GM18519 (cell line): ENCODE results near the gene ARSH.
"Not testable (repeated sequence)": the region's sequence is repeated elsewhere in the genome, so short reads cannot be mapped to it uniquely, and the experiment has no call there.

Source experiments
- ATAC-seq: cut with Tn5 transposase; IDR thresholded peaks from one replicate; pipeline ENCODE4 v1.9.1; 2021; ENCODE audit warnings: mild to moderate bottlenecking, moderate library complexity; ENCODE audit not compliant: unreplicated experiment, low FRiP score

Gene ARSH, protein sequence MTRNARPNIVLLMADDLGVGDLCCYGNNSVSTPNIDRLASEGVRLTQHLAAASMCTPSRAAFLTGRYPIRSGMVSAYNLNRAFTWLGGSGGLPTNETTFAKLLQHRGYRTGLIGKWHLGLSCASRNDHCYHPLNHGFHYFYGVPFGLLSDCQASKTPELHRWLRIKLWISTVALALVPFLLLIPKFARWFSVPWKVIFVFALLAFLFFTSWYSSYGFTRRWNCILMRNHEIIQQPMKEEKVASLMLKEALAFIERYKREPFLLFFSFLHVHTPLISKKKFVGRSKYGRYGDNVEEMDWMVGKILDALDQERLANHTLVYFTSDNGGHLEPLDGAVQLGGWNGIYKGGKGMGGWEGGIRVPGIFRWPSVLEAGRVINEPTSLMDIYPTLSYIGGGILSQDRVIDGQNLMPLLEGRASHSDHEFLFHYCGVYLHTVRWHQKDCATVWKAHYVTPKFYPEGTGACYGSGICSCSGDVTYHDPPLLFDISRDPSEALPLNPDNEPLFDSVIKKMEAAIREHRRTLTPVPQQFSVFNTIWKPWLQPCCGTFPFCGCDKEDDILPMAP

DNA sequence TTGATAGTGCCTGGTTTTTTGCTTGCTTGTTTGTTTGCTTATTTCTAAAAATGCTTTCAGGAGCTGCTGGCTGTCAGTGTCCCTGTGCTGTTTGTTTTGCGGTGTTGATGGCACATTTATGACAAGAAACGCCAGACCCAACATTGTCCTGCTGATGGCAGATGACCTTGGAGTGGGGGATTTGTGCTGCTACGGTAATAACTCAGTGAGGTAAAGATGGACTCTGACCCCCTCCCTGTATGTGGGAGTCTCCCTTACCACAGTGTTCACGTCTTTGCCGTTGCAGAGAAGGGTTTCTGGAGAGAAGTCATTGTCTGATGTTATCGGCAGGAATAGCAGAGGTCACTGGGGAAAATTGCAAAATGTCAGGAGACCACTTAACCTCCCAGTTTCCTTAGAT lies at the start of gene ARSH:
Gene ARSH (plus strand): TSS at position 52 of the 400 bp plus-strand sequence. CDS start 67 bp downstream, at position 119.
- ATAC-seq: no peak

DNA sequence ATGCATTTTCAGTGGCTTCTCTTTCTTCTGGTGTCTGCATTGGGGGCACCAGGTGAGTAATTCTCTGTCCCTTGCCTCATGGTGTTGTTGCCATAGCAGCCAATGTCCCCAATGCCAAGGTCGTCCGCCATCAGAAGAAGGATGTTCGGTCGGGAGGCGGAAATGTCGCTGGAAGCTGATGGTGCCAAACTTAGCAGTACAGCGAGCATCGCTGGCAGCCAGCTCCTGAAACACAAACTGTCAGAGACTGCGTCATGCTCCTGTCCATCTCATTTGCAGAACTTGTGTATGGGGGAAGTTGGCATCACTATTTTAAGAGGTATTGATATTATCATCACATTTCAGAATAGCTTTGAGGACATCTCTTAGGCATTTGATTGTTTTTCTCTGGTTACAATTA lies 48.1 kb upstream of the ARSH start:
- ATAC-seq: no peak

DNA sequence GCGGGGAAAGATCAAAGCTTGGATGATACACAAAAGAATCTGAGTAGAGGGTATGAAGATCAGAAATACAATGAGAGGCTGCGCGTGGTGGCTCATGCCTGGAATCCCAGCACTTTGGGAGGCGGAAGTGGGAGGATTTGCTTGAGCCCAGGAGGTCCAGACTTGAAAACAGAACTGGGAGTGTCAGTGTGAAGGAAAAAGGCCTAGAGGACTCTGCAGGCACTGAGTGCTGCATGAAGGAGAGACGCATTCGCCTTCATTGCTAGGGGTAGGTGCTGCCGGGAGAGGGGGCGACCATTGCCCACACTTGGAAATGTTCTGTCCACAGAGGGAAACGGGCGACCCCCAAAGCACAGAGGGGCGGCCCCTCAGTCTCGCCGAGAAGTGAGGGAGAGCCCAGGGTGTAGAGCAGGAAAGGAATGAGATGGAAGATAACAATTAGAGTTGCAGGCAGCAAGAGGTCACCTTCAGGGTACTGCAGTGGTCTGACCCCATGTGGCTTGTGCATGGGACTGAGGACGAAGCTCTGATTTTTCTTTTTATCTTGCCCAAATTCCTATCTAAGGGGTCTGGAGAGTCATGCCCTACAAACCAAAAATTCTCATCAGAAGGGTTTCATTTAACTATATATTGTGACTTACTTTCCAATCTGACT lies 45.4 kb upstream of the ARSH start:
- no peak for ATAC-seq

DNA sequence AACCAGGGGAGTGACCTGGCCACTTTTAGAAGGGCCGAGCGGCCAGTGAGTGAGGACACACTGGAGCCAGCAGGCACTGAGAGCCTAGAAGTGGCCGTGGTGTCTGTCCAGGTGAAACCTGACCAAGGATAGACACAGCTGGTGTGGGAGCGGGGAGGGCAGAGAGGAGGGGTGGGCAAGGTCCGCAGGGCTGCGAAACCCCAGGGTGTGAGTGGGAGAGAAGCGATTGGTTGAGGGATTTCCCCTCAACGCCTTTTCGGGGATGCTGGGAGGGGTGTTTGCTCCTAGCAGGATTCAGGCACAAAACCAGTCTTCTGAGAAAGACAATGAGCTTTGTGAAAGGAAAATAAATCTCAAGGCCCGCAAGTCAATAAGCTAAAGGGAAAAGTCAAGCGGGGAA lies 44.0 kb upstream of the ARSH start:
- ATAC-seq: no peak

DNA sequence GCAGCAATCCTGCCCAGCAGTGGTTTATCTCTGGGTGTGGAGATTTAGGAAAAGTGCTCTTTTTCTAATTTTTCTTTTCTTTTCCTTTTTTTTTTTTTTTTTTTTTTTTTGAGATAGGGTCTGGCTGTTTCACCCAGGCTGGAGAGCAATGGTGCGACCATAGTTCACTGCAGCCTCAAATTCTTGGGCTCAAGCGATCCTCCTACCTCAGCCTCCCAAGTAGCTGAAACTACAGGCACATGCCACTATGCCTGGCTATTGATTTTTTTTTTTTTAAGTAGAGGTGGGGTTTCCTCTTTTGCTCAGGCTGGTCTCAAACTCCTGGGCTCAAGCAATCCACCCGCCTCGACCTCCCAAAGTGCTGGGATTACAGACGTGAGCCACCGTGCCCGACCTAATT lies 42.9 kb upstream of the ARSH start:
- not testable (repeated sequence) for ATAC-seq

DNA sequence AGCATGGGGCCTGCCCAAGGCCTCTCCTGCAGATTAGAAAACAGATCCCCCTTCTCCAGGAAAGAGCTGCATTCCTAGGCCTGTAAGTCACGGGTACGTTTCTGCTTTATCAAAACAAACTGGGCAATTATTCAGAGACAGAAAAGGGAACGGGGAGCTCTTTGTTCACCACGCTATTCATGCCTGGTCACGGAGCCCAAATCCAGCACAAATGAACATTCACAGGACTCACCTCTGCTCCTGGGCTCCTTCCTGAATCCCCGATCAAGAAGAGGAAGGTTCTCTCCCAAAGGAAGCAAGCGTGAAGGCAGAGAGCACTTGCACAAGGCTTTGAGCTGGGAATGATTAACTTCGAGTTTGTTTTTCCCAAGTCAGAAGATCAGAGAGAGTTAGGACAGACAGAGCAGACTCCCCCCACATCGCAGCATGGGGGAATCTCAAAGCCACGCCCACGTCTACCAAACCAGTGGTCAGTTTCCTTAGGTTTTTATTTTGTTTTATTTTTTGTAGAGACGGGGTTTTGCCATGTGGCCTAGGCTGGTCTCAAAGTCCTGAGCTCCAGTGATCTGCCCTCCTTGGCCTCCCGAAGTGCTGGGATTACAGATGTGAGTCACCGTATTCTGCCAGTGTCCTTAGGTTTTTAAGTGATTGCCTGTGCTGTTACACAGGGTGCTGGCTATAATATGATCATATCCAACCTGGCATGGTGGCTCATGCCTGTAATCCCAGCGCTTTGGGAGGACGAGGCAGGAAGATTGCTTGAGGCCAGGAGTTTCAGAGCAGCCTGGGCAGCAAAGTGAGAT lies 42.2 kb upstream of the ARSH start:
- ATAC-seq: not testable (repeated sequence)

DNA sequence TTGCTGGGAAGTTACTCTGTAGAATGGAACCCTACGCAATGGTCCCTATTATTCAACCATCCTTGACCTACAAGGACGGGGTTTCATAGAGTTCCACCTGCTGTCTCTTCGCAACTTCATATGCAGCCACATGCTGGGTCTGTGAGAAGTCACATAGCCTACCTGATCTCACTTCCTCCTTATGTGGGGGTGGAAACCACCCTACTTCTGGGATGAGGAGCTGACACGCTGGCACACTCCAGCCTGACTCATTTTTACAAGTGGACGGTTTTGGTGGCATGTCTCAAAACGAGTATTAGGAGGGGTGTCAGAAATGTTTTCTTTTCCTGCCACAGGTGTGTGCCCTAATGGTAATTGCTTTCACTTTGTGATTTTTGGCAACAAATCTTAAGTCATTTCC lies 40.4 kb upstream of the ARSH start:
- peak; percentile 61 for ATAC-seq

DNA sequence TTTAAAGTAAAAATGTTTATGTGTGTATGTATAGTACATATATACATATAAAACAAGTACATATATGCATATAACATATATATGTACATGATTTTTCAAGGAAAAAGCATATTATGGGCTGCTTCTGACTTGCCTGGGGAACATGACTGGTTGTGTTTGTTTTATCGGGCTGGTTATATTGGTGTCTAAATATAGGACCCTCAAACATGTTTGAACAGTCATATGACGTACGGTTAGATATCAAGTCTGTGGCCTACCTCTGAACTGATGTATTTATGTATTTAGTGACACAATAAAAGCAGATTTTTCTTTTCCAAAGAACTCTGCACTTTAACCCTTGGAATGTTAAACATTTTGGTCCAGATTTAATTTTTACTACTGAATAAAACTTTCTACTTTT lies 39.3 kb upstream of the ARSH start:
- no peak for ATAC-seq

DNA sequence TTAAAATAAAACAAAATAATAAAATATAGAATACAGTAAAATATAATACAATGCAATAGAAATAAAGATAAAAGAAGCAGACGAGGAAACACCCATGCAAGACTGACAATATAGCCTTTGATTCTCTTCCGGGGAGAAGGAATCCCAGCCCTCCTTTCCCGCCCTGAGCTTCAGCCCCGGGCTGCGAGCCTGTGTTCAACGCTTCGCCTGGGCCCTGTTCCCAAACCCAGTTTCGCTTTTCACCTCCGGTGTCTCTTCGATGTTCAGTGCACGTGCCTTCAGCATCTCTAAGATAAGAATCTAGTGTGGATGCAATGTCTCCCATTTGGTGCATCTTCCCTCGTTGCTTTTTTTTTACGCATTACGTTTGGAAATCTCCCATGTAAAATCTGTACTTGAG lies 38.8 kb upstream of the ARSH start:
- ATAC-seq: no peak

DNA sequence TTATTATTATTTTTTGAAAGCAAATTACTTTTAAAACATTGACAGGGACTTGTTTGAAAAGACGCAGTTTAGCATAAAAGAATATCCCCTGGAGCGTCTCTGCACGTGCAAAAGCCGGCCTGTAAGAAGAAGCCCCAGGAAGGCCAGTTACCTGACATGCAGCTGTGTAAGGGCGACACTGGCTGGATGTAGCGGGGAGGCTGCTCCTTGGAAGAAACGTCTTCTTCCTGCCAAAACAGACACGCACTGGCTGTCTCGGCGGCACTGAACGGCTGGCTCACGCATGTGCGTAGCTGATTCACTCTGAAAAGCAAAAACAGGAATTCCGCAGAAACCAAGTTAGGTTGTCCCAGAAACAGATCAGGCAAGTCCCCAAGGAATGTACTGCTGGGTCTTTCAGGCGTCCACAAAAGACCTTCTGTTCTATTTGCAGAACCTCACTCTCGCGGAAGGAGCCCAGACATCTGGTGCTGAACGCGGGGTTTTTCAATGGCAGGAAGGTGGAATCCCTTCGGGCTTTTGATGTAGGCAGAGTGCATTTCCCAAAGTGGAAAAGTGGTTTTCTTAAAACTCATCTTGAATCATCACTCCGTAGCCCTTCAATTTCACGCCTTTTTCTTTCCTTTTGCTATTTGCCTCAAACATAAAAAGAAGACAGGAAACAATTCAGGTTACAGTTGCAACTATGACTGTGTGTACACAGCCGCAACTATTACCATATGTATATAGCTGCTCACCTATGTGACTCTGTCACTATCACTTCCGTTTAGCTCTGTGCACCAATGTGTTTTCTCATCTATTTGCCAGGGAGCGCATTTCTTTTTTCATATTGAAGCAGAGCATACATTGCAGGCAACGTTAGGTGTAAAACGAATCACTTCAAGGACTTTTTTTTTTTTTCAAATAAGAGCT lies 38.1 kb upstream of the ARSH start:
- no peak for ATAC-seq

DNA sequence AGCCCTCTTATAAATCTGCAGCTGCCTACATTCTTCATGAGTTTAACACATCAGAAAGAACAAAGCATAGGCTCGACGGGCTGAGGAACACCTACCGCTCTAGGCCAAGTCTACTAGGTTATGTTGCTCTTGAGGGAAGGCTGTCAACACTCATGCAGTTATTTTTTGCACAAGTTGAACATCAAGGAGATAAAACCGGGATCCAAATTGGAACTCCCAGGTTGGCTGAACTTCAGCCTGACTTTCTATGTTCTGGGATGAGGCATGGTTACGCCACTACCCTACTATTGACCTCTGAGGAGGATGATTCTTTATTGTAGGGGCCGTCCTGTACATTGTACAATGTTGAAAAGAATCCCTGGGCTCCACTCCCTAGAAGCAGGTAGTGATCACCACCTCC lies 37.3 kb upstream of the ARSH start:
- no peak for ATAC-seq

DNA sequence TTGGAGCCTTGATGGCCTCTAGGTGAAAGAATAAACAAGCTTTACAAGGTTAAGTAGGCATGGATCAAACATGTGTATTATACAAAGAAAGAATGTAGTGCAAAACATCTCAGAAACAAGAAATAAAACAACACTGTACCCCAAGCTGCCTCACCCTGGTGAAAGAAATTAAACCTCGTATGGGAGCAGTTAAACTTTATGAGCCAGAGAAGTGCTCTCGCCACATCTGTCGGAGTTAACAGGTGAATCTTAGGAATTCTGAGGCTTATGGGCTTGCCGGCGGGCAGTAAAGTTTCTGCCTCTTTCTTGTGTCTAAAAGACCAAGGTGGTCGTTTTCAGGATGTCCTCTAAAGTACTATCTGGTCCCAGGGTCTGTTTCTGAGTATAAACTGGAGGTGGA lies 34.0 kb upstream of the ARSH start:
- ATAC-seq: no peak

DNA sequence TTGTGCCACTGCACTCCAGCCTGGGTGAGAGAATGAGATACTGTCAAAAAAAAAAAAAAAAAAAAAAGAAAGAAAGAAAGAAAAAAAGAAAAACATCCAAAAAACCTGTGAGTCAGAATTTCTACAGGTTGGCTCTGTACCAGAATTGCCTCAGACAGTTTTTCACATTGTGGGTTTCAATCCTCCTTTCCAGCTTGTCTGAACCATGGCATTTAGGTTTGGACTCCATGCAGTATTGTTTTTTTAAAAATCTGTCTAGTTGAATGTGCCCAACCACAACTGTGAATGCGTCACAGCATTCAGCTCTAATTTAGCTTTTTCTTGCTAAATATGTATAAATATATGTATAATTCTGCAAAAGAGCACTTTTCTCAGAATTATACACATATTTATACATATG lies 31.4 kb upstream of the ARSH start:
- no peak for ATAC-seq

DNA sequence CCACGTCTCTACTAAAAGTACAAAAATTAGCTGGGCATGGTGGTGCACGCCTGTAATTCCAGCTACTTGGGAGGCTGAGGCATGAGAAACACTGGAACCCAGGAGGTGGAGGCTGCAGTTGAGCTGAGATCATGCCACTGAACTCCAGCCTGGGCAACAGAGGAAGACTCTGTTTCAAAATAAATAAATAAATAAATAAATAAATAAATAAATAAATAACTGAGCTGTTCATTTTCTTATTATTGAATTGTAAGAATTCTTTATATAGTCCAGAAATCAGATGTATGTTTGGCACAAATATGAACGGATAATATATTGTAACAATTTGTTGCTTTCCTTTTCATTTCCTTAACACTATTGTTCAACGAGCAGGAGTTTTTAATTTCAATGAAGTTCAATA lies 27.7 kb upstream of the ARSH start:
- ATAC-seq: not testable (repeated sequence)

DNA sequence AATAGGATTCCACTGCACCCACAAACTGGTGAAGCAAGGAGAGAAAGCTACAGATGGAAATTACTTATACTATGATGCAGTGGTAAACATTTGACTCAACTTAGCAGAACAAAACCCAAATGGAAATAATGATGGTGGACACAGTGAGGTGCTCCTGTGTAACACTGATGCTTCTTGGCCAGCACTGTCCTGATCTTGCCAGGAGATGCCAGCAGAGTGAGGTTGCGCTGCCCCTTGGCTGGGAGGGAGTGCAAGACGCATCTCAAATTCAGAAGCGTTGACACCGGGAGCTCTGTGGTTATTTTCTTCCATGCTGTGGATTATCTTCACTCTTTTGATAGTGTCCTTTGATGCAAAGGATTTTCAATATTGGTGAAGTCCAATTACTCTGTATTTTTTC lies 22.0 kb upstream of the ARSH start:
- ATAC-seq: no peak

DNA sequence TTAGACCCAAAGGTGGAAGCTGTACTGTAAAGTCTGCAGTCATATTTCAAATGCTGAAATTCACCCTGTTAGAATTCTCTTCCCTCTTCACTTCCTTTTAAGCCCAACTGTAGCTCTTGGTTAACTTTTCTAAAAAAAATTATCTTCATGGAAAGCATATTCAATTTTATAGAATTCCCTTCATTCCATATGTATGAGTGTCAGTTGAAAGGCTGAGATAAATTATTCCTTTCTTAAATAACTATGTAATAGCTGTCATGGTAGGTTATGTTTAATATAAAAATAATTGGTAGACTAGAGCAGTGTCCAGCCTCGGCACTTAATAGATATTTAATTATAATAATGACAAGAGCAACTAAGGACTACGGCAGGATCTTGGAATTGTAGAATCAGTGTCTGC lies 16.8 kb upstream of the ARSH start:
- ATAC-seq: no peak

DNA sequence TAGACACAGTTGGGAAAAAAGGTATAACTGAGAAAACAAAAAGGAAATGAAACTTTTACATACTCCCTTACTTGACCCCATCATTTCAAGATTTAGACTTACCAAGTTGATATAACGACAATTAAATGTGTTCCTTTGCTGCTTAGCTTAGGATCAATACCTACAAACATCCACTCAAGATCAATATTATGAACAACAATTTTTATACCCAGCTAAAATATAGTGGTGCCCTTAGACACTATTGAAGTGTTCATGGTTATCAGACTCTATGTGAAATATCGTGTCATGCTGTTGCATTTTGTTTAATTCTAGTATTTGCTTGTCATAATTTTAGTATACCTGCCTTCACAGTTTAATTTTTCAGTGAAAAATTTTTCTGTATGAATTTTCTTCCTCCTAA lies 4.2 kb downstream of the ARSH start:
- no peak for ATAC-seq

DNA sequence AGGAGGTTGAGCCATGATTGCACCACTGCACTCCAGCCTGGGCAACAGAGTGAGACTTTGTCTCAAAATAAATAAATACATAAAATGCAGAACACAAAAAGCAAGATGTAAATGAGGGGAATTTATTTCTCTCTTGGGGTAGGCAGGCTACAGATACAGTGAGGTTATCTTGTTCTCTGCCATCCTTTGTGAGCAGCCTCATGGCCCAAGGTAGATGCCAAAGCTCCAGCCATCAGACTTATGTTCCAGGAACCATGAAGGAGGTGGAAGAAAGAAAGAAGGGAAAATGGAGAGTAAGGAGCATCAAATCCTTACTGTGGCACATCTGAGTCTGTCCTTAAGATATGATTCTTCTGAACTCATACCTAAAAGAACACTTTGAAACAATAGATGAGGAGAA lies 11.1 kb downstream of the ARSH start:
- no peak for ATAC-seq

DNA sequence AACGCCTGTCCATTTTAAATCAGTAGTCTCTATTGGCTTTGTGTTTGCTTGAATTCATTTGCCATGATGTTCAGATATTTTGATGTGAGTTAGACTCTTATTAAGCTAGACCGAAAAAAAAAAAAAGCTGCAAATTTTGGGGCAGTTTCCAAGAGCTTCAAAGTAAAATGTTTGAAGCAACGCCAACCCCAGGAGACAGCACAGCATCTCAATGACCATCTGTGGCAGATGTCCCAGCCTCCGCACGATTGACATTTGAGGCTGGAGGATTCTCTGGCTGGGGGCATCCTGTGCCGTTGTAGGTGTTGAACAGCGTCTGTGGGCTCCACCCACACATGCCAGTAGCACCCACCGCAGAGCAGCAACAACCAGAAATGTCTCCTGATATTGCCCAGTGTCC lies 17.8 kb downstream of the ARSH start:
- ATAC-seq: no peak
